Rectal smooth muscle tissue (tissue), 1 donor: Measurements from ENCODE around the gene CRYBA1.
"Not testable (repeated sequence)": the region's sequence is repeated elsewhere in the genome, so short reads cannot be mapped to it uniquely, and the experiment has no call there.

Experiments used
- H3K27ac ChIP-seq: one replicate; pipeline ENCODE4 v1.7.0; 2013; ENCODE audit warnings: low read depth, low read length, inconsistent platforms
- H3K27me3 ChIP-seq: one replicate; pipeline ENCODE4 v1.7.0; 2013; ENCODE audit warnings: low read length; ENCODE audit not compliant: control insufficient read depth, insufficient read depth
- H3K36me3 ChIP-seq: one replicate; pipeline ENCODE4 v1.7.0; 2013; ENCODE audit warnings: low read length; ENCODE audit not compliant: control insufficient read depth, insufficient read depth
- H3K4me1 ChIP-seq: one replicate; pipeline ENCODE4 v1.7.0; 2013; ENCODE audit warnings: low read length; ENCODE audit not compliant: control insufficient read depth, insufficient read depth
- H3K4me3 ChIP-seq: one replicate; pipeline ENCODE4 v1.7.0; 2013; ENCODE audit warnings: low read length
- H3K9ac ChIP-seq: one replicate; pipeline ENCODE4 v1.7.0; 2013; ENCODE audit warnings: low read length

Gene CRYBA1

DNA sequence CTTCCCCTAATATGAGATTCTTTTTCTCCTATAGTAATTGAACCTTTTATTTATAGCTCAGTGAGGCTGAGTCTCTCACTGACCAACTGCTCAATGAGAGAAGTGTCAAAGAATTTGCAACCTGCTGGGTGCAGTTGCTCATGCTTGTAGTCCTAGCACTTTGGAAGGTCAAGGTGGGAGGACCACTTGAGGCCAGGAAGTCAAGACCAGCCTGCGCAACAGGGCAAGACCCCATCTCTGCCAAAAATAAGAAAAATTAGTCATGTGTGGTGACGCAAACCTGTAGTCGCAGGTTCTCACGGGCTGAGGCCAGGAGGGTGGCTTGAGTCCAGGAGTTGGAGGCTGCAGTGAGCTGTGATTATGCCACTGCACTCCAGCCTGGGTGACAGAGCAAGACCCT is 30.9 kb upstream of the CRYBA1 start:
- H3K36me3 ChIP-seq: no peaks in the 10 kb centered on the region
- no peaks in the 10 kb centered on the region for H3K4me1 ChIP-seq
- no peak overlapping the region for H3K9ac ChIP-seq
- no peak overlapping the region for H3K4me3 ChIP-seq
- peaks cover 2% of the 10 kb centered on the region for H3K27me3 ChIP-seq
- H3K27ac ChIP-seq: no peak overlapping the region

DNA sequence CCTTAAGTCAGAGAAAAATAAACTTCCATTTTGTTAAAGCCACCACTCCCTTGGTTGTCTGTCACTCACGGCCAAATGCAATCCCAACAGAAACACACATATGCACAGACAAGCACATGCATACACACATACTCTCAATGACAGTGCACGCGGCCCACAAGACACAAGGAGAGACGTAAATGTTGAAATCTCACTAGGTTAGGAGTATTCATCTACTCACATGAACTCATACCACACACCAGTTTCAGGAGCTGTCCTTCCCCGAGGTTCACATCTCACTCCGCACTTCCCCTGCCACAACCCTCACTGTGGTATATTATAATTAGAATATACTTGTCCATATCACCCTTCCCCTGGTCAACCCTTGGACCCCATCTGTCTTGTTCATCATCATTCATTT is 30.5 kb upstream of the CRYBA1 start:
- peaks cover 2% of the 10 kb centered on the region for H3K27me3 ChIP-seq

DNA sequence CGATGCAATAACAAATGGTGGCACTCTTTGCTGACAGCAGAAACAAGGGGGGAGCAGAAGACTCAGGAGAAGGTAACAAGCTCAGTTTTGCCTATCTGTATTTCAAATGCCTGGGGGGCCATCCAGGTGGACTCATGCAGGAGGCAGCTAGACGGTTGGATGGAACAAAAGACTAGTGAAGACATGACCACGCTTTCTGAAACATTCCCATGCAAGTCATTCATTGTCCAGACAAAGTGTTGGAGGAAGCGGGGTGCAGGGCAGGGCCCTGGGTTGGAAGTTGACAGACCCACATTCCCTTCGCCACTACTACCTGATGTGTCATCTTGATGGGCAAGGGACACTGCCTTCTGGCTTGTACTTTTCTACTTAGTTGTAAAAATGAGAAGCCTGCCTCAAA is 29.8 kb upstream of the CRYBA1 start:
- no peaks in the 10 kb centered on the region for H3K36me3 ChIP-seq
- H3K4me3 ChIP-seq: no peak overlapping the region
- H3K27ac ChIP-seq: no peak overlapping the region
- no peaks in the 10 kb centered on the region for H3K4me1 ChIP-seq
- no peak overlapping the region for H3K9ac ChIP-seq
- peaks cover 2% of the 10 kb centered on the region for H3K27me3 ChIP-seq

More for the DNA sequence above, 30.5 kb upstream of the CRYBA1 start:
- no peak overlapping the region for H3K9ac ChIP-seq
- H3K36me3 ChIP-seq: no peaks in the 10 kb centered on the region
- H3K27ac ChIP-seq: no peak overlapping the region
- no peak overlapping the region for H3K4me3 ChIP-seq
- no peaks in the 10 kb centered on the region for H3K4me1 ChIP-seq

DNA sequence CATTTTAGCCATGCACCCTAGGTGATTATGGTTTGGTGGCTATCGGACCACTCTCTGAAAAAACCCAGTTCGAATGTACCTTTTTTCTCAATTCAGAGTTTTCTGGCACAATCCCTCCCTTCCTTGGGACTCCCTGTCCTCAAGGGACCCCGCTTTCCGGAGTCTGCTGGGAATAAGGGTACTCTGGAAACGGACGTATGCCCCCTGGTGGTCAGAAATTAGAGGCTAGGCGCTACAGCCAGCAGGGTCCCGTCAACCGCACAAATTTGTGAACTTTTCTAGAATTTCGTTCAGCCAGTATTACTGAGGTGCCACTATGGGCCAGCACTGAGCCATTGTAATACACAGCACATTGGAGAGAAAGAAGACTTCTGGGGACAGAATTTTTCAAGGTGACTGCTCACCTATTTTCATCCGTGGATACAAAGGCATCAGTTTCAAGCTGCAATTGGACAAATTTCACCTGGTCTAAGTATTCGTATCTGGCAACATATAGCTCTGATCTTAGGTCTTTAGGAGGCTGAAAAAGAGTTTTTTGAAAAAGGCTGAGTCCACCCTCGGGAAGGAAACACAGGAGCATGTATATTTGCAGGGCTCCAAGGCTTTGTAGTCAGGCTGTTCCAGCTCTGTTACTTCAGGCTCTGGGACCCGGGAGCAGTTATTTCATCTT is 27.1 kb upstream of the CRYBA1 start:
- no peak overlapping the region for H3K27ac ChIP-seq
- H3K9ac ChIP-seq: no peak overlapping the region
- H3K4me1 ChIP-seq: no peaks in the 10 kb centered on the region
- H3K36me3 ChIP-seq: no peaks in the 10 kb centered on the region
- H3K4me3 ChIP-seq: no peak overlapping the region
- peaks cover 2% of the 10 kb centered on the region for H3K27me3 ChIP-seq

DNA sequence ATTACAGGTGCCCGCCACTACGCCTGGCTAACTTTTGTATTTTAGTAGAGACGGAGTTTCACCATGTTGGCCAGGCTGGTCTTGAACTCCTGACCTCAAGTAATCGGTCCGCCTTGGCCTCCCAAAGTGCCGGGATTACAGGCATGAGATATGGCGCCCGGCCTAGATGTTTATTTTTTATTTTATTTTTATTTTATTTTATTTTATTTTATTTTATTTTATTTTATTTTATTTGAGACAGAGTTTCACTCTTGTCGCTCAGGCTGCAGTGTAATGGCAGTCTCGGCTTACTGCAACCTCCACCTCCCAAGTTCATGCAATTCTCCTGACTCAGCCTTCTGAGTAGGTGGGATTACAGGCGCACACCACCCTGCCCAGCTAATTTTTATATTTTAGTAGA is 25.3 kb upstream of the CRYBA1 start:
- H3K9ac ChIP-seq, H3K27ac ChIP-seq, H3K27me3 ChIP-seq: not testable (repeated sequence)

DNA sequence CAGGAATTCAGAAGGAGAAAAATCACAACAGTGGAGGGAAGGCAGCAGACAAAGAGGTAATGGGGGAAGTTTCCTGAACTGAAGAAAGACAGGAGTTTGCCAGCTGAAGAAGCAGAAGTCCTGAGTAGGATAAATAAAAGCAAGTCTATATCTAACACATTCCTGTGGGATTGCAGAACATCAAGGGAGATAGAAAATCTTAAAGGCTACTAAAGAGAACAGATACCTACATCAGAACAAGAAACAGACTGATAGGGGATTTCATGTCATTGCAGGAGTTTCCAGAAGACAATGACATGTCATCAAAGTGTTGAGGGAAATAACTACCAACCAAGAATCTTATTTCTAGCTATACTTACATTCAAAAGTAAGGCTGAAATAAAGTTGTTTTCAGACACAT is 21.3 kb upstream of the CRYBA1 start:
- H3K4me3 ChIP-seq: no peak overlapping the region
- no peak overlapping the region for H3K9ac ChIP-seq
- no peak overlapping the region for H3K27ac ChIP-seq
- no peaks in the 10 kb centered on the region for H3K36me3 ChIP-seq
- H3K27me3 ChIP-seq: no peaks in the 10 kb centered on the region
- H3K4me1 ChIP-seq: no peaks in the 10 kb centered on the region

More for the DNA sequence above, 25.3 kb upstream of the CRYBA1 start:
- H3K36me3 ChIP-seq, H3K4me3 ChIP-seq, H3K4me1 ChIP-seq: not testable (repeated sequence)

DNA sequence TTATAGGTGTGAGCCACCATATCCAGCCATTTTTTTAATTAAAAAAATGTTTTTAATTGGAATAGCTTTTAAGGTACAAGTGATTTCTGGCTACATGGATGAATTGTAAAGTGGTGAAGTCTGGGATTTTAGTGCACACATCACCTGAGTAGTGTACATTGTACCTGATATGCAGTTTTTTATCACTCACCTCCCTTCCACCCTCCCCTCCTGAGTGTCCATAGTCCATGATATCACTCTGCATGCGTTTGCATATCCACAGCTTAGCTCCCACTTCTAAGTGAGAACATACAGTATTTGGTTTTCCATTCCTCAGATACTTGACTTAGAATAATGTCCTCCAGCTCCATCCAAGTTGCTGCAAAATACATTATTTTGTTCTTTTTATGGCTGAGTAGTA is 13.4 kb upstream of the CRYBA1 start:
- no peak overlapping the region for H3K4me3 ChIP-seq
- H3K4me1 ChIP-seq: no peaks in the 10 kb centered on the region
- H3K9ac ChIP-seq: no peak overlapping the region
- H3K27ac ChIP-seq: no peak overlapping the region
- no peaks in the 10 kb centered on the region for H3K27me3 ChIP-seq
- no peaks in the 10 kb centered on the region for H3K36me3 ChIP-seq

DNA sequence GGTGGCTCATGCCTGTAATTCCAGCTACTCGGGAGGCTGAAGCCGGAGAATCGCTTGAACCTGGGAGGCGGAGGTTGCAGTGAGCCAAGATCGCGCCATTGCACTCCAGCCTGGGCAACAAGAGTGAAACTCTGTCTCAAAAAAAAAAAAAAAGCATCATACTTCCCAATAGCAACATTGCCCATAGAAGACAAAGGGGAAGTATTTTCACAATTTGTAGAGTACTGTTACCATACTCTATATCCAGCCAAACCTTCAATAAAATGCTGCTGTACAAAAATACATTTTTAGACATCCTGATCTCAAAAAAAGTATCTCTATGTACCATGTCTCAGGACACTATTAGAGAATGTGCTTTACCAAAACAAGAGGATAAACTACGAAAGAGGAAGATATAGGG is 11.7 kb upstream of the CRYBA1 start:
- H3K4me3 ChIP-seq, H3K36me3 ChIP-seq, H3K27me3 ChIP-seq, H3K9ac ChIP-seq, H3K27ac ChIP-seq, H3K4me1 ChIP-seq: not testable (repeated sequence)

DNA sequence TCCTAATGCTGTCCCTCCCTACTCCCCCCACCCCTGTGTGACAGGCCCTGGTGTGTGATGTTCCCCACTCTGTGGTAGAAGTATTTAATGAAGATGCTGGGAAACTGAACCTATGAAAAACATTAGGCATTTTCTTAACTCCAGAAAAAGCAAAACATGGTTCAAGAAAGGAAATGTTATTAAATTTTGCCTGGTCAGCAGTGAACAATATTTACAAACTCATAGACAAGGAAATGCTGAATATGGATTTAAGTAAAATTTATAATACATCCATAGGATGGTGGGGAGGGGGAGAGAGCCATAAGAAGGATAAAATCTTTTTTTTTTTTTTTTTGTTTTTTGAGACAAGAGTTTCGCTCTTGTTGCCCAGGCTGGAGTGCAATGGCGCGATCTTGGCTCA is 10.8 kb upstream of the CRYBA1 start:
- Histone ChIP-seq H3K36me3 (no peaks in the 10 kb centered on the region), H3K27ac (no peak overlapping the region), H3K4me3 (no peak overlapping the region), H3K4me1 (no peaks in the 10 kb centered on the region), H3K27me3 (no peaks in the 10 kb centered on the region), H3K9ac (no peak overlapping the region)

DNA sequence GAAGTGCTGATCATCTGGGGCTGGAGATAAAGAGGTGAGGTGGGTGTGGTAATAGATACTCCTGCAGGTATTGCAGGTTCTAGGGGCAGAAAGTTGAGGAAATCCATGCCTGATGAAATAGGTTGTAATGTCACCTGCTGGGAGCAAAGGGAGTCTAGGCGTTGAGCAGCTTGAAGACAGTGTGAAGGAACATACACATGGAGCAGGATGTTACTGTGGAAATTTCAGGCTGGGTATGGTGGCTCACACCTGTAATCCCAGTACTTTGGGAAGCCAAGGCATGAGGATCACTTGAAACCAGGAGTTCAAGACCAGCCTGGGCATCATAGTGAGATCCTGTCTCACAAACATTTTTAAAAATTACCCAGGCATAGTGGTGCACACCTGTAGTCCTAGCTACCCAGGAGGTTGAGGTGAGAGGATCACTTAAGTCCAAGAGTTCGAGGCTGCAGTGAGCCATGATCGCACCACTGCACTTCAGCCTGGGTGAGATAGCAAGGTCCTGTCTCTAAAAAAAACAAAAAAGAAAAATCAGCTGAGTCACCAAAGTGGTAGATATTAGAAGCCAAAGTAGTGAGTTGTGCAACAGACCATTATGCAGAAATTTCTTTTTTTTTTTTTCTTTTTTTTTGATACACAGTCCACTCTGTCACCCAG is 9.1 kb upstream of the CRYBA1 start:
- H3K27ac ChIP-seq: no peak overlapping the region
- no peaks in the 10 kb centered on the region for H3K4me1 ChIP-seq
- H3K9ac ChIP-seq: no peak overlapping the region
- no peaks in the 10 kb centered on the region for H3K27me3 ChIP-seq
- H3K36me3 ChIP-seq: no peaks in the 10 kb centered on the region
- H3K4me3 ChIP-seq: no peak overlapping the region

DNA sequence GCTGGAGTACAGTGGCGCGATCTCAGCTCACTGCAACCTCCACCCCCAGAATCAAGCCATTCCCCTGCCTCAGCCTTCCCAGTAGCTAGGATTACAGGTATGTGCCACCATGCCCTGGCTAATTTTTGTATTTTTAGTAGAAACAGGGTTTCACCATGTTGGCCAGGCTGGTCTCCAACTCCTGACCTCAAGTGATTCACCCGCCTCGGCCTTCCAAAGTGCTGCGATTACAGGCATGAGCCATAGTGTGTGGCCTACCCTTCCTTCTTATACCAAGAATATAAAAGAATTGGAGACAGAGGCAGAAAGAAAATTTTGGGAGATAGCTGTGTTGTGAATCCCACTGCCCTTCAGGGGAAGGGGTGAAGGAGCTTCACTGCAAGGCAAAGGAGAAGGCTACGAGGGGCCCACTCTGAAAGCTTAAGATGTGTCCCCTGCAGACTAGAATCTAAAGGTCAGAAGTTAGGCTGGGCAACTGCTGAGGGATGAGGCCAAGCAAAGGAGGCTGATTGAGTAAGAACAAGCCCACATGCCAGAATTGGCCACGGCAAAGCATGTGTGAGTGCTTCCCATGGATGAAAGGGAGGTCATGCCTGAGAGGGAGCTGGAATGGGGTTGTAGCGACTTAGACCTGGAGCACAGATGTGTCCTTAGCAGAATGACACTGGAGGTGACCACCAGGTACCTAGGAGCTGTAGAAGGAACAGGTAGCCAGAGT is 8.4 kb upstream of the CRYBA1 start:
- H3K9ac ChIP-seq: no peak overlapping the region
- H3K27me3 ChIP-seq: no peaks in the 10 kb centered on the region
- H3K27ac ChIP-seq: no peak overlapping the region
- no peaks in the 10 kb centered on the region for H3K4me1 ChIP-seq
- H3K4me3 ChIP-seq: no peak overlapping the region
- no peaks in the 10 kb centered on the region for H3K36me3 ChIP-seq

DNA sequence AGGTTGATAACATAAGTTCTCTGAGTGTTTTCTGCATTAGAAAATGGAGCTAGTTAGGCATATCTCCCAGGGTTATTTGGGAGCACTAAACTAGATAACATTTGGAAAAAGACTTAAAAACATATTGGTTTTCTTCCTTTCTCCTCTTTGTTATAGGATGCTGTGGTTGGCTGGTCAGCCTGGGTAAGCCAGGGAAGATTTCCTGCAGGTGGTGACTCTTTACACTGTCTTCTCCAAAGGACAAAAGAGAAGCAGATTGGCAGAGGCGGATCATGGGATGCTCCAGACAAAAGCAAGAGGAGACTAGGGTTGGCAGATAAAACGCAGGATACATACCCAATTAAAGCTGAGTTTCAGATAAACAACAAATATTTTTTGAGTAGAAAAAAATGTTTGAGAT is 6.2 kb upstream of the CRYBA1 start:
- Histone ChIP-seq H3K4me1 (no peaks in the 10 kb centered on the region), H3K36me3 (no peaks in the 10 kb centered on the region), H3K9ac (no peak overlapping the region), H3K27ac (no peak overlapping the region), H3K27me3 (no peaks in the 10 kb centered on the region), H3K4me3 (no peak overlapping the region)
